CMK (cell line): Measurements from ENCODE around the gene HS6ST2.

Source experiments
- DNase-seq: peaks from one replicate; pipeline ENCODE4 v3.0.0-alpha.2; 2010; ENCODE audit warnings: low read depth

The HS6ST2 gene

DNA sequence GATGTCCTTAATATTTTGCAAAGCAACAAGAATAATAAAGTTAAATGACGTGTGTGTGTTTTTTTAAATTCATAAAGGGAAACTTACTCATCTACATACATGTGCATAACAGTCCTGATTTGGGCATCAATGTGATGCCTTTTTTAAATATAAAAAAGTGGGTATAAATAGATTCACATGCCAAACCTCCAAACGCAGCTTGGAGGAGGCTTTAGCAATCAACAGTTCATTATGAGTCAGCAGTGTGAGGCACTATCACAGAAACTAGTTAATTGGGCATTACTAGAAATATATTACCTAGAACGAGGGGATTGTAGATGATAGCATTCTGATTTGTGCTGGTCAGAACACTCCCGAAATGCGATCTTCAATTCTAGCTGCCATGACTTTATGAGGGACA is 115.1 kb downstream of the HS6ST2 start:
- DNase-seq = no peak

DNA sequence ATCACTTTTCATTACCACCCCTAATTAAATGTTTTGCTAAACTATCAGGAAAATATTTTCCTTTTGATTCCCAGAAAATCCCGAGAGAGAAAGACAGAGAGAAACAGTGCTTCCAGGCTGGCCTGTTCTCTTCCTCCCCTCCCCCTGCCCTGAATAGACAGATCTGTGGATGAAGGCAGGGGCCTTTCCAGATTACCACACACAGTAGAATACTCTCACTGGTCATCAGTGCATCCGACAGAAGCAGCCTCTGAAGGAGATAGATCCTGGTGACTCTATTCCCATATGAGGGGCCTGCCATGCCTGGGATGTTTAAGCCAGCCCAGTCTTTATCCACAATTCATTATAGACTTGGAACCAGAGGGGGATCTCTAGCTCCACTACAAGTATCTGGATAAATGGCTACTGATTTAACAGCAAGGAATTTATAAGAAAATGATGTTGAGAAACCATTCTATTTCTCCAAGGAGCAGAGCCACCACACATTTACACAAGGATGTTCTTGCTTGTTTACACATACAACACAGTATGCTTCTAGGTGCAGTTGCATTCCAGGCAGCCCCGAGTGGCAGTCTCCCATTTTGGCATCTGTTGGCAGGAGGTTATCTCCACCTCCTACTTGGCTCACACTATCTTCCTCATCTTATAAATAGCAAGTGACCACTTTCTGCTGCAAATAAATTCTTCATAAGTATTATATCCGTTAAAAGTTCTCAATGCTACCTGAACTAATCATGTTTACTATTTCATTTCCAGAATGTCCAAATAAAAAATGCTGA is 115.8 kb downstream of the HS6ST2 start:
- no peak for DNase-seq

DNA sequence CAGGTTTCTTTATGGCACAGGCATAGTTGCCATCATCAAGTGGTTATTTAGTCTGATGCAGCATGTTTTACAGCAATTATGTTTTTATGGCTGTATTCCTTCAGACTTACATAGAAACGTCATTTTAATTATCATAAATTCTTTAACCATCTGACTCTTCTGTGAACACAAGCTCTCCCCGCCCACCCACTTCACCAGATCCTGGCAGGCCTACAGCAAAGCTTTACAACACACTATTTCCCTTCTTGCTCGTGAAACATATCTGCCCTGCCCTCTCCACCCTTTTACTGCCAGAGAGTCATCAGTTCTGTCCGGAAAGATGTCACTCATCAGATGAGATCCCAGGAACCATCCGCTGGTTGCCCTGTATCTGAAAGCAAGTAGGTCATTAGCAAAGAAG is 120.5 kb downstream of the HS6ST2 start:
- no peak for DNase-seq

DNA sequence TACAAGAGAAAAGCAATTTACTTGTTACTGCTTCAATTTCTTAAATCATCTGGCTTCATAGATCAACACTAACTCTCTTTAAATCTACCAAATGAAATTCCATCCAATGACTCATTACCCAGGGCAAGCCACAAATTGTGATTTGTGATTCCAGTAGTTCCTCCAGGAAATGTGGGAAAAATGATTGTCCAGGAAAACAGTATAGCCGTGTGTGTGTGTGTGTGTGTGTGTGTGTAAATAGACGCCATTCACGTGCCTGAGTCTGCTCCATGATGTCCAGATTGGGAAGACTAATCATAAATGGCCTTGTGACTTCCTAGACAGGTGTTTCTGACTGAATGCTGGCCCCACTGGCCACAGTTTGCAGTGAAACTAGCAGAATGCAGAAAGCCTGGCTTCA is 121.3 kb downstream of the HS6ST2 start:
- DNase-seq = no peak

DNA sequence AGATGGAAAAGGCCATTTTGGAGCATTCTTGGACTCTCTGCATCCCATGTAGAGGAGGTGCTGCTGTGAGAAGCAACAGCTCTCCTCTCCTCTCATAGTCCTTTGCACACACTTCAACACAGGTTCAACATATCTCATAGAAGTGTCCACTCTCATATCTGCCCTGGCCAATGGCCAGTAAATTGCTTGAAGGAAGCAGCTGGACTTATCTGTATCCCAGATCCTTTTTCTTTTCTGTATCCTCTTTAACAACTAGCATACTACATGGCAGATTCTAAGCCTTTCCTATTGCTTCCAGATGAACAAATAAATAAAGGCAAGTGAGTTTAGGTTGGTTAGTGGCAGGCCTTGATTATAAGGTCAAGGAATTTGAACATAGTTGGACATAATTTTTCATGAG is 122.0 kb downstream of the HS6ST2 start:
- no peak for DNase-seq

DNA sequence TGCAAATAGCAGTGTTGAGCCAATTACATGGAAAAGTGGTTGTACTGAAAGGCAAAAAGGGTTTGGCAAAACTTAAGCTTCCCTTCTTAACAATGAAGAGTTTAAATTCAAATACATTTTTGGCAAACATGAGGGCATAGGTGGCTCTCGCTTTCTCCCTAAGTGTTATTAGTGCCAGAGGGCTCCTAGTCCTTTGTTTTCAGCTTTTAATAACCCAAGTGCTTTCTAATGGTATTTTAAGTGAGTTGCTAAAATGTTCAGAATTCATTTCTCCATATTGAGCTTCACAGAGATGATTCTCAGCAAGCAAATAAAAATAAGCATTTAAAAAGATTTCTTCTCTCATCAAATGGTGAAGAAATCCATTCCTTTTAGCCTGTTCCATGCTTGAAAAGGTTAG is 123.7 kb downstream of the HS6ST2 start:
- DNase-seq = no peak

DNA sequence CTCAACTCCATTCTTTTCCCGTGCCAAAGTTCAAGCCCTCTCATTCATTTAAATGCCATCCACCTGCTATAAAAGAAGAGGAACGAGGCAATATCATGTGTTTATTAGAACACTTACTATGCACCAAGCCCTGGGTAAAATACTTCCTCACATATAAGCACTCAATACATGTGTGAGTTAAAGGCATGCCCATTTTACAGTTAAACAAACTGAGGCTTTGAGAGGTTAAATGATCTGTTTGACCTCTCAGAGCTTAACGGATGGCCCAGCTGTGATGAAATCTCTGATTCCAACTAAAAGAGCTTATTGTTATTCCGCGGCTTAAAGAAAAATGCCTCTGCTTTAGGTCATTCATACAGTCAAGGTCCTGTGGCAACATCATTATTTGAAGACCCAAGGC is 124.3 kb downstream of the HS6ST2 start:
- DNase-seq = no peak

DNA sequence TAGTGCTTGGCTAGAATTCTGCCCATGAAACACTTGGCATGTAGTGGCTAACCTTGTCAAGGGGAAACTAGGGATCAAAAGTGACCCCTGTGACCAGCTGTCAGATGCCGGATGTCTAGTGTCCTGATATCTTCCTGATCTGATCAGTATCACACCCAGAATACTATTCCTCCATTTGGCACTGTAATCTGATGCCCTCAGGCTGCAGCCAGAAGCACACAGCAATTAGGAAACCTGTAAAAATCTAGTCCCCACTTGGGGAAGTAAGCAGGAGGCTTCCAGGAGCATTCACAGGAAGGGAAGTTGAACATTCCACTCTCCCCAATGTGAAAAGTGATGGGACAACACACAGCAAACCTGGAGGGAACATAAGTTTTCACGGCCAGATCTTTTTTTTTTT is 125.1 kb downstream of the HS6ST2 start:
- DNase-seq = no peak

DNA sequence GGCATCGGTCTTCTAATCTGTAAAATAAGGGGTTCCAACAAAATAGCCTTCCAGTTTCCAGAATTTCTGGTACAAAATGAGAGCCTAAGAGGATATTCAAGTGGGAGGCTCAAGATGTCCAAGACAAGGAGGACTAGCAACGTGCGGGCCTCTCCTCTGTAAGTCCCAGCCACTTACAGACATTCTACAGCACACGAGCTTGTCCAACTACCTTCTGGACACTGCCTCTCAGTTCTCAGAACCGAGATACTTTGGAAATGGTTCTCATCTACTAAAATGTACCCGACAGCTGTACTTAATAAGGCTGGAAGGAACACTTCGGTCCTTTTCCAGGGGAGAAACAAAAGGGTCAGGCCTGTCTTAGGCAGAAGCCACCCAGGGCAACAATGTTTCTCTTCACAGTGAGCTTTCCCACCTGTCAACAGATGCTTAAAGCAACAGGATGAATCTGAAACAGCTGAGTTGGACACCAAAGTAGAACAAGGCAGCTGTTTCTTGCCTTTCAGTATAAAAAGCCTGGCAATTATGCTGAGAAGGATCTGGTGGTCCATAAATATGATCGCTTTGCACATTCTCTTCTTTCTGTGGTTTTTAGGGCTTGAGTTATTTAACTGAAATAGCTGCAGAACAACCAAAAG is 127.0 kb downstream of the HS6ST2 start:
- no peak for DNase-seq

DNA sequence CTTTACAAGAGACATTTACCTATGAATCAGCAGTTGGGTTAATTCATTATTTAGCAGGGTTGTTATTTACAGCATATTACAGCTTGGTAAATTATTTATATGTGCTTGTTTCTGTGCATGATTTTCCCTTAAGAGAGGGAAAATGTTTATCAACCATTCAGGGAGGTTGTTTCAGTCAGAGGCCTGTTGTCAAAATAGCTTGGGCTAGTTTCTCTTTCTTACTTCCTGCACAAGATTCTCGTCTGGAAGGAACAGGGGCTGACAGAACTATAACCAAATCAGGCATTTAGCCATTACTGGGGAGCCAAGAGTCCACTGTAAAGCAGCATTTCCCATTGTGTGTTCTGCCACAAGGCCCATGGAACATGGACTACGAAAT is 135.8 kb downstream of the HS6ST2 start:
- no peak for DNase-seq

DNA sequence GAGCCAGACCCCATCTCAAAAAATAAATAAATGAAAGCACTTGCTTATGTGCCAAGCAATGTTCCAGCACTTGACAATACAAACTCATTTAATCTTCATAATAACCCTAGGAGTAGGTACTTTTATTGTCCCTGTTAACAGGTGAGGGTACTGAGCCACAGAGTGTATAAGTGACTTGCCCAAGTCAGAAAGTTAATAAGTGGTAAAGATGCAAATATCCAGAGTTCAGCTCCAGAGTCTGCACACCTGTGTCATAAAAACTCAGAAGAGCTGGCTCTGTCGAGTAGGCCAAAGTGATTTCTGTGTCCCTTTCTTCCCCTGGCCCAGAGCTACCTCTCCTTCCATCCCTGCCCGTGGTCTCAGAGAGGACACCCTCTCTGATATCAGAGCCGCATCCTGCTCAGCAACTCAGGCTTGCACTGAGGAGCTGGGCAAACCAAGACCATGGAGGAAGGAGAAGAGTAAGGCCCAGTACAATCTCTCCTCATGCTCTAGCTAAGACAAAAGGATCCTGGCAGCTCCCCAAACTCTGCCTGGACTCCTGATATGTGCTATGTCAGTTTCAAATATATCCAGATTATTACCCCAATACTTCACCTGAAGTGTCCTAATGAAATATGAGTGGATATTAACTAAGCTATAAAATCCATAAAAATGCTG is 136.3 kb downstream of the HS6ST2 start:
- DNase-seq = no peak

DNA sequence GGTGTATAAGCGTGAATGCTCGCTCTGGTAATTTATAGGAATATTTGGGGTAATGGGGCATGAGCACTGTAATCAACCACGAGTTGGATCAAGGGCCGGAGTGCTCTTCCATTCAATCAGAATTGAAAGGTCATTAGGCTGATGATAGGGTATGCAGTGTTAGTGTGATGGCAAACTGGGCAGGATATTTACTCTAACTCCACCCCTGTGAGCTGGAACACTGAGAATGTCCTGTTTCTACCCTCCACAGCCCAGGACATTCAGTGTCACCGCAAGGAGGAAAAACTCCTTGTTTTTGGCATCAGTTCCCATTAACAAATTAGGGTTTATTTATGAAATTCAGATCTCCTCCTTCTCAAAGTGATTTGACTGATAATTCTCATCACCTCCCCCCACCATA is 137.8 kb downstream of the HS6ST2 start:
- no peak for DNase-seq

DNA sequence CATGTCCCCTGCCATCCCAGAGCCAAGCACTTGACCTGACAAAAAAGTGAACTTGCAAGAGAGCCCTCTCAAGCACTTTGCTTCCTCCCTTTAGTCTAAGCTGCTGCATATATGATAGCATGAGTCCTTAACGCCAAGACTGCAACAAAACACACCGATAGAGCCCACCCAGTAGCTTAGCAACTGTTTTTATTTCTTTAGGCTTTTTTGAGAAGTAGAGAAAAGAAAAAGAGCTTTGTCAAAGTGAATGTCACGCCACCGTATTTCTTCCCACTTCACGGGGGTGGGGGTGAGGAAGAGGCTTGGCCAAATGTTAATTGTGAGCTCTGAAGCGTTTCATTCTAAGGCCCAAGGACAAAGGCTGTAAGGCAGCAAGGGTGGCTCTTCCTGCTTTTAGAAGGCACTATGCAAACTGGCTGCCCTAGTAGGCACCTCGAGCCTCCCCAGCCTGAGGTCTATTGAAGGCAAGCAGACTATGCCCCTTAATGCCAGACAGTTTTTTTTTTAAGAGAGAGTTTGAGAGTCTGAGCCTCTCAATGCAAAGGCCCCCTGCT is 138.6 kb downstream of the HS6ST2 start:
- DNase-seq = no peak

DNA sequence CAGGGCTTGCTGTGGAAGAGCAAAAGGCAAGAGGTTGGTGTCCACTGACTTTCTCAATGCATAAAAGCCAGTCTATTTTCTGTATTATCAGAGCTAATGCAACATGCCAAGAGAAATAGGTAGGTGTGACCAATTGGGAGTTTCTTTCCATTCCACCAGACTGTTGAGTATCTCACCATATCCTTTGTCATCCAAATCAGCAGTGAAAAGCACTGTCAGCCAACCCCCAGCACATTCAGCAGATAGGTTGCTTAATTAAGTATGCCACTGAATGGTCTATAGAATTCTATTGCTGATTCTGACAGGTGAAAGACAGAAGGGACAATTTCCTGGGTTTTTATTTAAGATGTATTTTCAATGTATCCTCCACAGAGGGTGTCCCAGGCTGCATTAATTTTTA is 139.8 kb downstream of the HS6ST2 start:
- no peak for DNase-seq

DNA sequence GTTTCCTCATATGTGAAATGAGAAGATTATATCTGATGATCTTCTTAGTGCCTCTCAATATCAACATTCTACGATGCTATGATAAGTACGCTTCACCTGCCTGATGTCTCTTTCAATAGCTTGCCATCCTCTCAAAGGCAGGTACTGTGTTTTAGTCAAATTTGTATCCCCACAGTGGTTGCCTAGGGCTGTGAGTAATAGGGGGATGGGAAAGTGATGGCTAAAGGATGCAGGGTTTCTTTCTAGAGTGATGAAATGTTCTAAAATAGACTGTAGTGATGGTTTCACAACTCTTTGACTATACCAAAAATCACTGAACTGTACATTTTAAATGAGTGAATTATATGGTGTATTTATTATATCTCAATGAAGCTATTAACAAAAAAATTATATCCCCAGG is 142.8 kb downstream of the HS6ST2 start:
- DNase-seq = no peak

DNA sequence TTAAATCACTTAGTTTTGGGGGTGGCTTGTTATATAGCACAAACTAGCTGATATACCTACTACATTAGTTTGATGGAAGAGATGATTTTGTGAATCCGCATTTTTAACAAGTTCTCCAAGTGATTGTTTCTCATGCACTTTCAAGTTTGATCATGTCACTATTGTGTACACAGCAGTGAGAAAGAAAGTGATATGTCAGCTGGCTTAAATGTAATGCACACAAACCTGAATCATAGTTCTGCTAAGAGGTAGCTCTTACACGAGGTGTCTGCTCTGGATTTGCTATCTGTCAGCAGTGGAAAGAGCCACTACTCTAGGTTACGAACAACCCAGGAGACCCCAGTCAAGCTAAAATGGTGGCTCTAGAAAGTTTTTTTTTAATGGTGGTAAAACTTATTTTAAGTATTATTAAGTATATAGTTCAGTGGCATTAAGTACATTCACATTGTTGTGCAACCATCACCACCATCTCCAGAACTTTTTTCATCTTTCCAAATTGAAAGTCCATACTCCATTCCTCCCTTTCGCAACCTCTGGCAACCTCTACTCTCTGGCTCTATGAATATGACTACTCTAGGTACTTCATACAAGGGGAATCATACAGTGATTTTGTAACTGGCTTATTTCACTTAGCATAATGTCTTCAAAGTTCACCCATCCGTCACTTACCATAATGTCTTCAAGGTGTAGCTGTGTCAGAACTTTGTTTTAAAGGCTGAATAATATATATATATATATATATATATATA is 147.3 kb downstream of the HS6ST2 start:
- DNase-seq = no peak

DNA sequence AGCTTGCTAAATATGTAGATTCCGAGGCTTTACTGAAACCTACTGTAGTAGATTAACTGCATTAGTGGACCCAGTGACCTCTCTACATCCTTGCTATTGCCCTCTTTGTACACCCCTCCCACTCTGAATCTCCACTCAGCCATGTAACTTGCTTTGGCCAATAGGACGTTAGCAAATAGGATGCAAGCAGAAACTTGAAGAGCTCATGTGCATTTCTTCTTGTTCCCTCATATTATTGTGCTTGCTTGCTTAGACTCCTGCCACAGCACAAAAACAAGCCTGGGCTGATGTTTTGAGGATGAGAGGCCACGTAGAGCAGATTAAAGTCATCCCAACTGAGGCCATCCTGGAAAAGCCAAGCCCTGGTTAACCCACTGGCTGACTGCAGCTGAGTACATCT is 147.9 kb downstream of the HS6ST2 start:
- no peak for DNase-seq

DNA sequence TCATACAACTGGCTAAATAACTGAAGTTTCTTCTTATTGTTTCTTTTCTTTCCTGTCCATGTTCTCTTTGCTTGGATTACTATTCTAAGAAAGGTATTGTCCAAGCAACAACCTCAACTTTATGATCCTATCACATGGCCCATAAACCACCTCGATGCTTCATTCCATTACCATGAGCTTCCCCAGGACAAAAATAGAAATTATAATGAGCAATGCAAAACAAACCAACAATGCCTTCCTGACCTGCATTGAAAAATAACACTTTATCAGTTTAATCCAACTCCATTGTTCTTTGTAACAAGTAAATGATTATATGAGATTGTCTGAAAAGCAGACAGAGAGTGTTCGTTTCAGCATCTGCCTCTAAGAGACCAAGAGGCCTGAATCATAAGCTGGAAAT is 148.8 kb downstream of the HS6ST2 start:
- no peak for DNase-seq

DNA sequence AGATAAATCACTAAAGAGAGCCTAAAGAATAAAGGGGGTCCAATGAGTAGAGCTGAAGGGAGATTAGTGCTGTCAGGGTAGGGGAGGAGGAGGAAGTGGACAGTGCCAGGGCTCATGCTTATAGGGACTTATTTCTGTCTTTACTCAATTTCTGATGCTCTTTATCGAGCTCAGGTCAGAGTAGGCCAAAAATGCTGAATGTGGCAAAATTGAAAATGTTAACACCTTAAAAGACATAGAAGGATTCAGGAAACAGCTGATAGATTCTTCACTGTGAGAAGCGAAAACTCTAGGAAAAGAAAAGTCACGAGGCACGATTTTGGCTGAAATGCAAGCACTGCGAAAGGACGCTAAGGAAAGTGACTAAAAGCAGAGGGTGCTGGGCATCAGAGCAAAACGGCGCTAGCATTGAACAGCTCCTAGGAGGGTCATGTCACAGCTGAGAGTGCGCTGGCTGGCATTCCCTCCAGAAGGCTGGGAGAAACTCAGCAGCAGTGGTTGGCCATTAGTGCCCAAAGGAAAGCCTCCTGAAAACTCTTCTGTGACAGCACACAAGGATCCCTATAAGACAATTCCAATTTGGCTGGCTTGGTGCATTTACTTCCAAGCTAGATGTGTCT is 150.9 kb downstream of the HS6ST2 start:
- DNase-seq = no peak

DNA sequence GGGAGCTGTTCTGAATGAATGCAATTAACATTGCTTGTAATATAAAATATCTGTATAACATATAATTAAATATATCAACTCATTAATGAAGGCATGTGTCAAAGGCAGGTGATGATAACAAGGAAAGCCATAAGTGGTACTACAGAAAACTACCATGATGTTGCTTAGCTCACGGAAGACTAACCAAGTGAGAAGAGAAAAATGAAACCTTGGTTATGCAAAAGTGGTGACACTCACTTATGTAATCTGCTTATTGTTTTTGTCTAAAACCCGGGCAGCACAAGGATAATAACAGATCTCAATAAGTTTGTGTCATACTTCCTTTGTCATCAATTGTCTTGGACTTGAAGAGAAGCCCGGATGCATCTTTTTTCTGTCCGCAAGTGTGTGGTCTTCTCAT is 156.4 kb downstream of the HS6ST2 start:
- DNase-seq = no peak

DNA sequence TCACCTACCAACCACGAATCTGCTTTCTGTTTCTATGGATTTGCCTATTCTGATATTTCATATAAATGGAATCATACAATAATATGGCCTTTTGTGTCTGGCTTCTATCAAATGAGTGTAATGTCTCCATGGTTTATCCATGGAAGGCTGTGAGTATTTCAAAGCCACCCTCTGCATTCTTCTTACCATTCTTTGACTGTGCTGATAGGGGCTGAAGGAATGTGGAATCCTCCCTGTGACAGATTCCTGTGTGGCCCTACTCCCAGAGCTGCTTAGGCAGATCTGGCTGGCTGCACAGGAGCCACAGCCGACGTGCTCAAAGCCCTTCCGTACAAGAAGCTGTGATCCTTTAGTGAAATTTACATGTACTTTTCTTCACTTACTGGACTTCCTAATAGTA is 163.2 kb downstream of the HS6ST2 start:
- DNase-seq = no peak

DNA sequence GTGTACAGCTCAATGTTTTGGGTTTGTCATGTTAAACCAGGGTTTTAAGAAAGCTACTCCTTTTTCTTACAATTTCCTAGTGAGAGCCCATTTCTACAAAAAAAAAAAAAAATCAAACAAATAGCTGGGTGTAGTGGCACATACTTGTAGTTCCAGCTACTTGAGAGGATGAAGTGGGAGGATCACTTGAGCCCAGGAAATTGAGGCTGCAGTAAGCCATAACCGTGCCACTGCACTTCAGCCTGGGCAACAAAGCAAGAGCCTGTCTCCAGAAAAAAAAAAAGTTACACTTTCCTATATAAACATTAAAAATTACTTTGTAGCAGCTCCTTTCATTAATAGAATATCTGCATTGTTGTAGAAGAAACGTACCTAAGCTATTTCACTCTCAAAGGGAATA is 166.7 kb downstream of the HS6ST2 start:
- no peak for DNase-seq
